ENCODE measurements around the gene RET.

- no peak for TF ChIP-seq CTCF (IDR thresholded peaks at IDR 0.05)
- no peak for TF ChIP-seq POLR2AphosphoS5 (IDR thresholded peaks at IDR 0.05)
- no peak for TF ChIP-seq POLR2A (IDR thresholded peaks at IDR 0.05)
These were observed 49.2 kb downstream of the RET start for GRCh38 chr10:43125881-43126731.
